NAMALWA (cell line): ENCODE data around the gene RAET1E.
A peak's percentile ranks its signal among the peaks of the same experiment; 100 is the strongest.
"Not testable (repeated sequence)": the region's sequence is repeated elsewhere in the genome, so short reads cannot be mapped to it uniquely, and the experiment has no call there.

Source experiments
- DNase-seq: peaks from one replicate; pipeline ENCODE4 v3.0.0-alpha.2; 2015; ENCODE audit warnings: low spot score

RAET1E gene

DNA sequence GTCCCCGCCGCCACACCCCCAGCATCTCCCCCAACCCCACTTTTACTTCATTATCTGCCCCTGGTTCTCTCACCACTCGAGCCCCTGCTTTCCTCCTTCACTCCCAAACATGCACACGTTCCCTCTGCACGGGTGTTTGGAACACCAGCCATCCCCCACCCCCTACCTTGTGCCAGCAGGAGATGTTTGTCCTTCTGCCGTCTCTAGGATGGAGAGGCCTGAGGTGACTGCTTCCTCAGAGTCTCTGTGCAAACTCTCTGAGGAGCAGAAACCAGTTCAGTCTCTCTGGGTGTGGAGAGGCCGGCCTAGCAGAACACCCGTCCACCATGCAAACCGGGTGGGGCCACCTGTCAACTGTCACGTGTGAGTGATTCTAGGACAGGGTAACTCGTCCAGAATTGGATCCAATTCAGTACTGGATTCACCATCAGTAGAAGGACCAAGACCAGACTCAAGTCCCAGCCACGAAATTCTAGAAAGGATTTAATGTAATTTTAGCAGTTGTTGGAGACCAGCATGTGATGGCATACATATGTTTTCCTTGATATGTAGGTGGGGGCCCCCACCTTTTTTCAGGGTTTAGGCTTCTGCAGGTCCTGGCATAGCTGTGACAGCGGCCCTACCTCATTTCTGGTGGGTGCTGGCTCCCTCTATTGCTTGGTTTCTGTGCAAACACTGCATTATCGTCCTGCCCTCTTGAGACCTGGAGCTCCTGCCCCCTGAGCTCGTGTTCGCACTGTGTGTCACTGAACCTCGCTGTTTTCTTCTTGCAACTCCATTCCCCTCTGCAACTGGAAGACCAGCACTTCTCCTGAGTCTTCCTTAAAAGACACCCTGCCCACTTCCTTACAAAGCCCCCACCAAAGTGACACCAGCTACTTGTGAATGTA lies at the start of gene RAET1E:
Gene RAET1E, minus strand, starts transcription at position 259 of the 890 bp plus-strand sequence. CDS start 7,212 bp downstream, outside the sequence.
- DNase-seq = peak; percentile 38

DNA sequence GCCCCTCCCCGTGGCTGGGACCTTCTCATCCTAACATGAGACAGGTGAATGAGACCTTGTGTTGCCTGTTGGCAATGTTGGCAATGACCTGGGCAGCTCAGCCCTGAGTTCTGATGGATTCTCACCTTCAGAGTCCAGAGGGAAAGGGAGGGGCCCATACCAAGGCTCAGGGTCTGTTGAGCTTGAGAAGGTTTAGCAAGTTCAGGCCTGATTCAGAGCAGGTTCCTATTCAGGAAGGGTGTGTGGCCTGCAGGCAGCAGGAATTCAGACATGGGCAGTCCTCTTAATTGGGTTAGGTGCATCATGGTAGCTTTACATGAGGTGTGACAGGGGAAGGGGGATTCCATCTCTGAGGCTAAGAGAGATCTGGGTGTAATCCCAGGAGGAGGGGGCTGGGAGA lies 49.6 kb upstream of the RAET1E start:
- not testable (repeated sequence) for DNase-seq

DNA sequence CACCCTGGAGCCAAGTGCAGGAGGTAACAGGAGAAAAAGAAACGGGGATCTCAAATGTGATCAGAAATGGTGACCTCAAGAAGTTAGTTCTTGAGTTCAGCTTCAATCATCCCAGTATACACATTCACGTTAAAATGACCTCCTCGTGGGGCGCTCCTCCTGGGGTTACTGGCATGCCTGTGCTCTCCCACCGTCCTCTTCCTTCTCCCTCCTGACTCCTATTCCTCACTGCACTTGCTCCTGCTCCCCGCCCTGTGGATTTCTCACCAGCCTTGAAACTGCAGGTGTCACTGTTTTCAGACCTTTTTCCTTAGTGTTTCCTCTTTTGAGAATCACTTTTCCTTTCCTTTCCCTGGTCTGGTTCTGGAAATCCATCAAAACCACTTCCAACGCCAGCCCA lies 48.7 kb upstream of the RAET1E start:
- not testable (repeated sequence) for DNase-seq

- not testable (repeated sequence) for DNase-seq
Measured at GRCh38 chr6:149945276-149945675, 47.4 kb upstream of the RAET1E start.

DNA sequence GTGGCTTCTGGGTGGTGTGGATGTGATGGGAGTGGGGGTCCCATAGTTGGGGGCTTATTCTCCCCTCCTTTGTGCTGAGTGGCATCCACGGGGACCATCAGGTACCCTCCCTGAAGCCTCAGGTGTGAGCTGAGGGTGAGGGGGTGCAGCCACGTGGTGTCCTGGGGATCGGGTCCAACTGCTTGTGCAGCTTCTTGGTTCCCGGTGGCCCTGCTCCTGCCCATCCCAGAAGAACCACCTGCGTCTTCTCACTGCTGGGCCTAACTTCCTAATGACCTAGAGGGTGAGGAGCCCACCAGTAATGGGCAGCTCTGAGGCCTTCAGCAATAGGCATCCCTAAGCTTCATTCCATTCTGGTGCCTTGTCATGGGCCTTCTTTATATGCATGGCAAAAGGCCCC lies 45.4 kb upstream of the RAET1E start:
- DNase-seq = not testable (repeated sequence)

DNA sequence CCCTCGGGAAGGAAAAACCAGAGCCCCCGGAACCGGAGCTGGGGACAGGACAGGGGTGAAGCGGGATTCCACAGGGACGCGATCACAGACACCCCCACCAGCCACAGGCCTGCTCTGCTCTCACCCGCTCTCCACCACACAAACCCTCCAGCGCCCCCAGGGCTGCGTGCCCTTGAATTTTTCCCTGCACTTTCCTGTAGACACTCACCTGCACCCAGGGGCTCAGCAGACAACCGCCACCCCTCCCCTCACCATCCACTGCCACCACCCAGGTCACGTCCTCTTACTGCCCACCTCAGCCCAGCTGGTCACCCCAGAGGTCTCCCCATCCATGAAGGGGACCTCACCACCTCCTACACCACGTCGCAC lies 44.5 kb upstream of the RAET1E start:
- no peak for DNase-seq

DNA sequence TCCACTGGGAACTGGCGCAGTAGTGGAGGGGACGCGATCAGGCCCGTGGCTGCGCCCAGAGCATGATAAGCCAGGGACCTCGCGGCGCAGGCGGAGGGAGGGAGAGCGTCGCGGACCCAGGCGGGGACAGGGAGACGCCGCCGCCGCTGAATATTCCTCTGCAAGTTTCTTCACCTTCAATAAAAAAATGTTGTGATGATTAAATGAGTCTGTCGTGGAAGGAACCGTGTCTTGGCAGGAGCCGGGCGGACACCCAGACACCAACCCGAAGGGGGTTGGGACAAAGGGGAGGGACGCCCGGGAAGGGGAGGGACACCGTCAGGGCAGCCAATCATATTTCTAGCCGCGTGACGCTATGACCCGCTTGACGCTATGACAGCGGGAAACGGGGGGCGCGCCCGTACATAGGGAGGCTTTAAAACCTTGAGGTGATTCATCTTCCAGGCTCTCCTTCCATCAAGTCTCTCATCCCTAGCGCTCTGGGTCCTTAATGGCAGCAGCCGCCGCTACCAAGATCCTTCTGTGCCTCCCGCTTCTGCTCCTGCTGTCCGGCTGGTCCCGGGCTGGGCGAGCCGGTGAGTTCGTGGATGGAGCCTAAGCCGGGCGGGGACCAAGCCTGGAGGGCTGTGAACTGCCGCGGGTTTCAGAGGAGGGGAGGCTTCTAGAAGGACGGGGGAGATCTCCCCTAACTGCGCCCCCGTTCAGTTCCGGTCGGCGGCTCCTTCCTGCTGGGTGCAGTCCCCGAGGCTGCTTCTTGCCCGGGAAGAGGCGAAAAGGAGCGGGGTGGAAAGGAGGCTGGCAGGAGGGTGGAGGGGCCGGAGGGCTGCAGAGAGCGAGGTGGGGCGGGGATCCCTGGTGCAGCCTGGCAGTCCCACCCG lies 43.9 kb upstream of the RAET1E start, which contains the start of gene ULBP2:
Gene ULBP2, plus strand, starts transcription at position 432 of the 878 bp plus-strand sequence. Its CDS starts 59 bp downstream, at position 491.
- DNase-seq = peak; percentile 84

DNA sequence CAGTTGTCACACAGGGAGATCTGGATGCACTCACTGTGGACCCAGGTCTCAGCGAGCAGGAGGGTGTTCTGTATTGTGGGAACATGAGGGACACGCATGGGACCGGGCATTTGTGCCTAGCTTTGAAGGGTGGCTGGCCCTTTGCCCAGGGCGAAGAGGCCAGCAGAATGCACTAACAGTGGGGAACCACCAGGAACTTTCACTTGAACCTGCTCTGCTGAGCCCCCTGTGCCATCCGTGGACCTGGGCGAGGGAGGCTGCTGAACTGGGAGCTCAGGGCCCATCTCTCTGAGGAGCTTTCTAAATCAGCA lies 42.7 kb upstream of the RAET1E start:
- no peak for DNase-seq

DNA sequence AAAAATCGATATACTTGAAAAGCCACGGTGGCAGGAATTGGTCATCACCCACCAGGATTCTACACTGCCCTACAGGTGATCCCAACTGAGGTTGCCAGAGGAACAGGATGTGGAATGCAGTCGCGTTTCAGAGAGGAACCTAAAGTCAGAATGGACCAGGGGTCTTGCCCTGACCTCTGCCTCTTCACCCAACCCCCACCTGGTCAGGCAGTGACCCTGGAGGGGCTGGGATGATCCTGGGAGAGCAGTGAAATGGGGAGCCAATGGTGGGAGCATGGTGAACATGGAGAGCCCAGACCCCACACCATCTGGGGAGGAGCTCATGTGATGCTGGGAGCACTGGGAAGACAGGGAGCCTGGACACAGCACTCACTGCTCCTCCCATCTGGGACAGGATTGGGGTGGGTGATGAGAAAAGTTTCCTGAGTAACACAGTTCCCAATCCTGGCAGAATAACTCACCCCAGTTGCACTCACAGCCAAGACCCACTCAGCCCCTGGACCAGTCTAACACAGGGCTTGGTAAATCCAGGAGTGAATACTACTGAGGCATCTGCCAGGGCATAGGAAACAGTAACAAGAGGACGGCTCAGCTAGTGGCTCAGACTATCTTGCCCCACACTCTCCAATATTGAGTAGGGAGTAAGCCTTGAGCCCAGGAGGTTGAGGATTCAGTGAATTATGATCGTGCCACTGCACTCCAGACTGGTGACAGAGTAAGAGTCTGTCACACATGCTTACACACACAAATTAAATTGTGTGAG lies 42.2 kb upstream of the RAET1E start:
- DNase-seq = no peak

DNA sequence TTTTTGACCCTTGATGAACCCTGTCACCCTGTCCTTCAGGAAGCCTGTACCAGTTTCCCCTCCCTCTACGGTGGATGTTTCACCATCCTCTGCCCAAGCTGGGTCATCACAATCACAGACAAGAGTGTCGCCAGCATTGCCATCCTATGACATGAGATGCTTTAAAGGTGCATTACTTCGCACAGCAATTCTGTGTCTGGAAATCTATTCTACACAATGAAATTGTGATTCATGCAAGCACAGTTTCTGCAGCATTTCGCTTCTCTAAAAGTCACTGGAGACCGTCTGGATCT lies 41.4 kb upstream of the RAET1E start:
- no peak for DNase-seq

DNA sequence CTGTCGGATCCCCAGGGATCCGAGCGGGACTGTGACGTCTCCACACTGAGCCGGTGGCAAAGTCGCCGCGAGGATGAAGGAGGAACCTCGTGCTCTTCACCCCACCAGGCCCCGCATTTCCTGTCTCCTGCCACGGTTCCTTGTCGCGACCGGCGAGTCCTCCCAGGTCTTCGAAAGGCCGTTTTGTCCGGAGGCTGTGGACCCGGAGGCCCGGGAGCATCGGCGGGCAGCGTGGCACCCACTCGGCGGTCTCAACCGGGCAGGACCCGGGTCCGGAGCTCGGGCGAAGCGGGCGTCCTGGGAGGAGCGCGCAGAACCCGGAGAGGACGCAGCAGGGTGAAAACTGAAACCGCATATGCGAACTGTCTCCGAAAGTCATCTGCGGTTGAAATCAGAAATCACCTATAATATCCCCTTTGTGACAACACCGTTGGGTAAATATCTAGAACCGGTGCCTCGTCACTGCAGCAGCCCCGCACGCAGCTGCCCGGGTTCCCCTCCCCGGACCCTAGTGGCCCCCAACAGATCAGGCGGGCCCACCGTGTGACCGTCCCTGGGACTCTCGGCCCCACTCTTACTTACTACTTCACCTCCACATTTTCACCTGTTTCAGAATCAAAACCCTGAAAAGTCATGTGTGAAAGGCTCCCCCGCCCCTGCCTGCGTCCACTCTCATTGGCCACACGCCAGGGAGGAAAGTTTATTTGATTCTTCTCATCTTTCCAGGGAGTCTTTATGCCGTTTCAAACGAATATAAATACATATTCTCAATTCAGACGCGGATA lies 40.9 kb upstream of the RAET1E start:
- DNase-seq = no peak

GRCh38 chr6:149938013-149938570 lies 40.2 kb upstream of the RAET1E start:
- not testable (repeated sequence) for DNase-seq

GRCh38 chr6:149936743-149937142 lies 38.8 kb upstream of the RAET1E start:
- DNase-seq = no peak

- no peak for DNase-seq
Measured at GRCh38 chr6:149935668-149936067, 37.8 kb upstream of the RAET1E start.

DNA sequence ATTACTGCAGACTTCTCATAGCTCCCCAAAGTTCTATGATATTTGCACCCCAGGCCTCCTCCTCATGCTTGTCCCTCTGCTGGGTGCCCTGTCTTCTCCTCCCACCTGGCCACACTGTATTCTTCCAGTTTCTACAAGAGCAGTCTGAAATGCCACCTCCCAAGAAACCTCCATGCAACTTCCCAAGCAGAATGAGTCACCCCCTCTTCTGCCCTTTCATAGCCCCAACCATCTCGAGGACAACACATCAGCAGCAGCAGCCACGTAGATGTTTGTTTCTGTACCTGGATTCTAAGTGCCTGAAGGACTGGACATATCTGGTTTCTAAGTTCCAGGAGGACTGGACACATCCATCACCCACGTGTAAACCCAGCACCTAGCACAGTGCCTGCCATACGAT lies 37.3 kb upstream of the RAET1E start:
- no peak for DNase-seq

GRCh38 chr6:149934249-149935156 lies 36.6 kb upstream of the RAET1E start:
- DNase-seq = peak; percentile 89

DNA sequence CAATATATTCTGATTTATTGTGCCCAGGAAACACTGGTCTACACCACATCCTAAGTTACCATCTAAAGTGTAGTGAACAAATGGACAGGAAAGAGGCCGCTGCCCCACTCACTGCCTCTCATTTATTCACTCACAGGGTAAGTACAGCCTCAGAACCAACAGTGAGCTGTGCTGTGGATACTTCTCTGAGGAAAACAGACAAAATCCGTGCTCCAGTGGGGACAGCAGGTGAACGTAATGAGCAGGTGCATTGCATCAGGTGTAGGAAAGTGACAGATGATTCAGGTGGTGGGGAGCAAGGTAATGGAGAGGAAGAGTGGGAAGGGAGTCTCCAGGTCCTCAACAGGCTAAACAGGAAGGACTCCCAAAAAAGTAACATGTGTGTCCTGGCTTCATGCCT lies 35.5 kb upstream of the RAET1E start:
- no peak for DNase-seq

GRCh38 chr6:149933036-149933435 lies 35.1 kb upstream of the RAET1E start:
- no peak for DNase-seq

GRCh38 chr6:149931501-149931900 lies 33.6 kb upstream of the RAET1E start:
- DNase-seq = no peak

DNA sequence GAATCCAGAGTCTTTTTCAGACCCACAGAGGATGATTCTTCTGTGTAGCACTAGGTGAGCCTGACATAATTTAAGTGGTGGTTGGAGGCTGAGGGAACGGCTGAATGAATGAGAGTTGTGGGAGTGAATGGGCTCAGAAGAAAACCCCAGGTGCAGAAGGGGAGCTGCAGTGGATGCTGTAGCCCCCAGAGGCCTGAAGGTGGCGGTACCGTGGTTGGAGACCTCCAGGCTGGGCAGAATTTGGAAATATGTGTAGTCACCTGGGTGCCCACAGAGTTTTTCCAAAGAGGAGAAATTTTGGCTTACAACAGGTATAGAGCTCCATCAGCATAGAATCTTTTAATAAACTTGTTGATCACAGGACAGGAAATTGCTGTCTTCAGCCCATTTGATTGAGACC lies 31.5 kb upstream of the RAET1E start:
- peak; percentile 54 for DNase-seq
